ENCODE data around the gene CTNNA3.

DNA sequence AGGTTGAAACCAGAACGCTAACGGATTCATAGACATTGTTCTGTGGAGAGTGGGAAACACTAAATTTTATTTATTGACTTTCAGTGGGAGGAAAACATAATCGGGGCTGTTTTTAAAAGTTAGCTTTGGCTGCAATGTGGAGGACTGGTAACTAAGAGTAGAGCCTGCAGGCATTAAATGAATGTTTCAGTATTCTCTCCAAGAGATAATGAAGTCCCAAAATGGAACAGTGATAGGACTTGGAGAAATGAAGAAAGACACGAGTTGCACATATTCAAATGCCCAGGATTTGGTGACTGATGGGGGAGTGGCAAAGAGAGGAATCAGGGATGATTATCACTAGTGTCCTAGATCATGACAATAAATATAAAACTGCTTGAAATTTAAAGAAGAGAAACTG, 1130.0 kb downstream of the CTNNA3 start:
- TF ChIP-seq, protein P1, sequence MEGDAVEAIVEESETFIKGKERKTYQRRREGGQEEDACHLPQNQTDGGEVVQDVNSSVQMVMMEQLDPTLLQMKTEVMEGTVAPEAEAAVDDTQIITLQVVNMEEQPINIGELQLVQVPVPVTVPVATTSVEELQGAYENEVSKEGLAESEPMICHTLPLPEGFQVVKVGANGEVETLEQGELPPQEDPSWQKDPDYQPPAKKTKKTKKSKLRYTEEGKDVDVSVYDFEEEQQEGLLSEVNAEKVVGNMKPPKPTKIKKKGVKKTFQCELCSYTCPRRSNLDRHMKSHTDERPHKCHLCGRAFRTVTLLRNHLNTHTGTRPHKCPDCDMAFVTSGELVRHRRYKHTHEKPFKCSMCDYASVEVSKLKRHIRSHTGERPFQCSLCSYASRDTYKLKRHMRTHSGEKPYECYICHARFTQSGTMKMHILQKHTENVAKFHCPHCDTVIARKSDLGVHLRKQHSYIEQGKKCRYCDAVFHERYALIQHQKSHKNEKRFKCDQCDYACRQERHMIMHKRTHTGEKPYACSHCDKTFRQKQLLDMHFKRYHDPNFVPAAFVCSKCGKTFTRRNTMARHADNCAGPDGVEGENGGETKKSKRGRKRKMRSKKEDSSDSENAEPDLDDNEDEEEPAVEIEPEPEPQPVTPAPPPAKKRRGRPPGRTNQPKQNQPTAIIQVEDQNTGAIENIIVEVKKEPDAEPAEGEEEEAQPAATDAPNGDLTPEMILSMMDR (conservative IDR thresholded peaks at IDR 0.05; ENCODE audit: low read length), result no peak
- TF ChIP-seq EZH2phosphoT487 (IDR thresholded peaks at IDR 0.05; ENCODE audit: borderline replicate concordance), result no peak
